ENCODE data around the gene MED25. TPM values are rescaled to one million over a fixed set of nuclear protein-coding genes. Genes with fewer than 3 reads are reported as not detected.

Gene MED25
- total and polyA plus RNA-seq, 9 of the 15 experiments (the other 6 are each of a cell fraction or from before 2014, with no cell fraction given) = 4.1 to 93.9 (median 19.3) TPM

- TF ChIP-seq ARID4B (CRISPR knock-in tag; IDR thresholded peaks at IDR 0.05) (no peak), ATF3 (IDR thresholded peaks at IDR 0.05) (peak; percentile 91), ATF3 (CRISPR knock-in tag; conservative IDR thresholded peaks at IDR 0.05) (no peak), NFE2 (IDR thresholded peaks at IDR 0.05; ENCODE audit: low read depth) (peak; percentile 55), MYC (IDR thresholded peaks at IDR 0.05; ENCODE audit: low read depth, low read length) (no peak), MYC (CRISPR knock-in tag; IDR thresholded peaks at IDR 0.05; ENCODE audit: borderline replicate concordance, low read depth) (no peak), PKNOX1 (IDR thresholded peaks at IDR 0.05) (0 out of 2 replicates have a peak, but pooled peaks have one; percentile 19), ADNP (tag; IDR thresholded peaks at IDR 0.05) (0 out of 2 replicates have a peak, but pooled peaks have one; percentile 71), GTF3C2 (IDR thresholded peaks at IDR 0.05; ENCODE audit: borderline replicate concordance, extremely low read depth, insufficient read length) (no peak), SMARCE1 (IDR thresholded peaks at IDR 0.05) (peak; percentile 86), ZMIZ1 (IDR thresholded peaks at IDR 0.05; ENCODE audit: low read depth in 2 of 2, low read length in 2 of 2) (no peak), NFIX (CRISPR knock-in tag; IDR thresholded peaks at IDR 0.05; ENCODE audit: low read depth) (no peak)
These were observed 29.9 kb downstream of the MED25 start (continued) for GRCh38 chr19:49847731-49848696.

All from K562 (cell line).